DOHH2 (cell line): ENCODE data around the gene CAPG.
"Not testable (repeated sequence)": the region's sequence is repeated elsewhere in the genome, so short reads cannot be mapped to it uniquely, and the experiment has no call there.

Source experiments
- H3F3A ChIP-seq: fragments of 200-600 bp; sonication (generic), shearing (Covaris generic); 2 replicates; pipeline ENCODE4 v1.6.0; 2016; ENCODE audit warnings: antibody characterized with exemption, mild to moderate bottlenecking; ENCODE audit not compliant: control insufficient read depth, insufficient read depth
- H3K27ac ChIP-seq: fragments of 200-600 bp; sonication (generic); 2 replicates; pipeline ENCODE4 v1.5.1; 2014; ENCODE audit warnings: low read depth, mild to moderate bottlenecking, low read length, moderate library complexity
- H3K27me3 ChIP-seq: fragments of 200-600 bp; sonication (generic); 2 replicates; pipeline ENCODE4 v1.6.1; 2014; ENCODE audit warnings: mild to moderate bottlenecking, low read length, mixed read lengths; ENCODE audit not compliant: control insufficient read depth
- H3K36me3 ChIP-seq: fragments of 200-600 bp; sonication (generic); 2 replicates; pipeline ENCODE4 v1.6.1; 2014; ENCODE audit warnings: mild to moderate bottlenecking, low read length, moderate library complexity, mixed read lengths; ENCODE audit not compliant: control insufficient read depth
- H3K4me1 ChIP-seq: fragments of 200-600 bp; sonication (generic); 2 replicates; pipeline ENCODE4 v1.6.1; 2014; ENCODE audit warnings: mild to moderate bottlenecking, low read length, mixed read lengths; ENCODE audit not compliant: control insufficient read depth
- H3K4me2 ChIP-seq: fragments of 200-600 bp; sonication (generic); 2 replicates; pipeline ENCODE4 v1.6.0; 2014; ENCODE audit warnings: mild to moderate bottlenecking, low read length, moderate library complexity
- H3K4me3 ChIP-seq: fragments of 200-600 bp; sonication (generic); 2 replicates; pipeline ENCODE4 v1.5.1; 2014; ENCODE audit warnings: mild to moderate bottlenecking, low read length, mixed read lengths
- H3K79me2 ChIP-seq: fragments of 200-600 bp; sonication (generic); 2 replicates; pipeline ENCODE4 v1.6.1; 2014; ENCODE audit warnings: mild to moderate bottlenecking, low read length, mixed read lengths; ENCODE audit not compliant: control insufficient read depth
- H3K9me2 ChIP-seq: fragments of 200-600 bp; sonication (generic); replicated peaks from 2 replicates; pipeline ENCODE4 v1.6.1; 2014; ENCODE audit warnings: mild to moderate bottlenecking, low read length, mixed read lengths; ENCODE audit not compliant: control insufficient read depth
- H3K9me3 ChIP-seq: fragments of 200-600 bp; sonication (generic); 2 replicates; pipeline ENCODE4 v1.6.1; 2014; ENCODE audit warnings: antibody characterized with exemption, low read length, mixed read lengths; ENCODE audit not compliant: control insufficient read depth, insufficient read depth
- H4K20me1 ChIP-seq: fragments of 200-600 bp; sonication (generic); 2 replicates; pipeline ENCODE4 v1.6.0; 2014; ENCODE audit warnings: low read depth, mild to moderate bottlenecking, antibody characterized with exemption, low read length, moderate library complexity; ENCODE audit not compliant: control insufficient read depth, insufficient read depth
- EZH2phosphoT487 ChIP-seq: fragments of 200-600 bp; sonication (generic); IDR thresholded peaks from 2 replicates; pipeline ENCODE4 v1.6.1; 2017; ENCODE audit warnings: borderline replicate concordance, mild to moderate bottlenecking, antibody characterized with exemption, low read length, moderate library complexity, mixed read lengths
- TF ChIP-seq, protein P1 (sequence below): fragments of 200-600 bp; sonication (generic); IDR thresholded peaks from one replicate; pipeline ENCODE4 v1.5.1; 2014; ENCODE audit warnings: antibody characterized with exemption, mild to moderate bottlenecking, low read depth, low read length; ENCODE audit not compliant: poor library complexity, severe bottlenecking

Gene CAPG

GRCh38 chr2:85371045-85371444, 39.1 kb downstream of the CAPG start:
- Histone ChIP-seq H3K9me2 (no peaks in the 10 kb centered on the region), H4K20me1 (no peaks in the 10 kb centered on the region), H3K9me3 (no peaks in the 10 kb centered on the region), H3K27me3 (no peaks in the 10 kb centered on the region), H3F3A (no peaks in the 10 kb centered on the region), H3K4me1 (no peaks in the 10 kb centered on the region), H3K4me2 (no peak overlapping the region), H3K36me3 (no peaks in the 10 kb centered on the region), H3K4me3 (no peak overlapping the region), H3K79me2 (no peaks in the 10 kb centered on the region), H3K27ac (no peak overlapping the region)
- TF ChIP-seq, protein P1, sequence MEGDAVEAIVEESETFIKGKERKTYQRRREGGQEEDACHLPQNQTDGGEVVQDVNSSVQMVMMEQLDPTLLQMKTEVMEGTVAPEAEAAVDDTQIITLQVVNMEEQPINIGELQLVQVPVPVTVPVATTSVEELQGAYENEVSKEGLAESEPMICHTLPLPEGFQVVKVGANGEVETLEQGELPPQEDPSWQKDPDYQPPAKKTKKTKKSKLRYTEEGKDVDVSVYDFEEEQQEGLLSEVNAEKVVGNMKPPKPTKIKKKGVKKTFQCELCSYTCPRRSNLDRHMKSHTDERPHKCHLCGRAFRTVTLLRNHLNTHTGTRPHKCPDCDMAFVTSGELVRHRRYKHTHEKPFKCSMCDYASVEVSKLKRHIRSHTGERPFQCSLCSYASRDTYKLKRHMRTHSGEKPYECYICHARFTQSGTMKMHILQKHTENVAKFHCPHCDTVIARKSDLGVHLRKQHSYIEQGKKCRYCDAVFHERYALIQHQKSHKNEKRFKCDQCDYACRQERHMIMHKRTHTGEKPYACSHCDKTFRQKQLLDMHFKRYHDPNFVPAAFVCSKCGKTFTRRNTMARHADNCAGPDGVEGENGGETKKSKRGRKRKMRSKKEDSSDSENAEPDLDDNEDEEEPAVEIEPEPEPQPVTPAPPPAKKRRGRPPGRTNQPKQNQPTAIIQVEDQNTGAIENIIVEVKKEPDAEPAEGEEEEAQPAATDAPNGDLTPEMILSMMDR, result no peak
- no peak for TF ChIP-seq EZH2phosphoT487

DNA sequence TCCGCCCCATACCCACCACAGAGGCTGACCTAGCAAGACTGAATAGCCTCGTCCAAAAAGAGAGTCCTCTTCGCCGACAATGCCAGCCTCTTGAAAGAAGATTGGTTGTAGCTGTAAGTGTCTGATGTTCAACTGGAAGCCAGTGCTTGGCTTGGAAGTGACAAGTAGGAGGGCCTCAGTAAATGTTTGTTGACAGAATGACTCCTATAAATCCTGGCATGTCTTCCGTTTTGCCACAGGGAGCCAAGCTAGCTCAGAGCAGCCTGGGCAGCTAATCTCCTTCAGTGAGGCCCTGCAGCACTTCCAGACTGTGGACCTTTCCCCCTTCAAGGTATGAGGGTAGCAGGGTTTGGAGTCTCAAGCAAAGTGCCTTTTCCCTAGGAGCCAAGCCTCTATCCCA, 40.7 kb downstream of the CAPG start:
- no peaks in the 10 kb centered on the region for H4K20me1 ChIP-seq
- no peak overlapping the region for H3K4me2 ChIP-seq
- no peak overlapping the region for H3K27ac ChIP-seq
- H3K9me3 ChIP-seq, result no peaks in the 10 kb centered on the region
- no peaks in the 10 kb centered on the region for H3K79me2 ChIP-seq
- H3K36me3 ChIP-seq, result no peaks in the 10 kb centered on the region
- no peaks in the 10 kb centered on the region for H3F3A ChIP-seq
- TF ChIP-seq EZH2phosphoT487, result no peak
- TF ChIP-seq, protein P1, result no peak
- no peaks in the 10 kb centered on the region for H3K4me1 ChIP-seq
- H3K27me3 ChIP-seq, result no peaks in the 10 kb centered on the region
- H3K4me3 ChIP-seq, result no peak overlapping the region
- H3K9me2 ChIP-seq, result no peaks in the 10 kb centered on the region

GRCh38 chr2:85368921-85369320, 41.2 kb downstream of the CAPG start:
- Histone ChIP-seq H3K4me3 (no peak overlapping the region), H4K20me1 (no peaks in the 10 kb centered on the region), H3K9me3 (no peaks in the 10 kb centered on the region), H3K9me2 (no peaks in the 10 kb centered on the region), H3K79me2 (no peaks in the 10 kb centered on the region), H3K4me2 (no peak overlapping the region), H3F3A (no peaks in the 10 kb centered on the region), H3K27ac (no peak overlapping the region), H3K4me1 (no peaks in the 10 kb centered on the region), H3K36me3 (no peaks in the 10 kb centered on the region), H3K27me3 (no peaks in the 10 kb centered on the region)
- TF ChIP-seq, protein P1, result no peak
- TF ChIP-seq EZH2phosphoT487, result no peak

GRCh38 chr2:85367180-85367579, 43.0 kb downstream of the CAPG start:
- H3K27ac ChIP-seq, result no peak overlapping the region
- no peaks in the 10 kb centered on the region for H3K79me2 ChIP-seq
- no peaks in the 10 kb centered on the region for H3K9me2 ChIP-seq
- H3K27me3 ChIP-seq, result no peaks in the 10 kb centered on the region
- no peak overlapping the region for H3K4me2 ChIP-seq
- H3K4me3 ChIP-seq, result no peak overlapping the region
- no peaks in the 10 kb centered on the region for H3K4me1 ChIP-seq
- no peaks in the 10 kb centered on the region for H3K9me3 ChIP-seq
- TF ChIP-seq, protein P1, result no peak
- no peak for TF ChIP-seq EZH2phosphoT487
- H3F3A ChIP-seq, result no peaks in the 10 kb centered on the region
- no peaks in the 10 kb centered on the region for H3K36me3 ChIP-seq
- H4K20me1 ChIP-seq, result no peaks in the 10 kb centered on the region

- H3K9me3 ChIP-seq, H3K9me2 ChIP-seq, H3K27me3 ChIP-seq, H3K4me1 ChIP-seq, H3K36me3 ChIP-seq, H3K4me3 ChIP-seq, H4K20me1 ChIP-seq, H3K27ac ChIP-seq, H3K79me2 ChIP-seq, H3F3A ChIP-seq, H3K4me2 ChIP-seq: not testable (repeated sequence)
Measured at GRCh38 chr2:85362653-85363387, 47.3 kb downstream of the CAPG start.
